Vagina (tissue), 2 donors: Measurements from ENCODE around the gene DCAF8.

Experiments used
- POLR2AphosphoS5 ChIP-seq, 2 donors: sonication (generic); formaldehyde crosslinking; IDR thresholded peaks; one replicate each; pipeline ENCODE4 v1.9.0; 2017; ENCODE audit warnings: antibody characterized with exemption in 2 of 2, mild to moderate bottlenecking in 2 of 2, low read depth in 1 of 2; ENCODE audit not compliant: insufficient read depth in 1 of 2
- TF ChIP-seq, protein P1 (sequence below), 3 experiments: fragments of 450-650 bp in 2 of 3; fragments of 200-600 bp in 1 of 3; sonication (generic) in 1 of 3; IDR thresholded peaks; one replicate each; pipeline ENCODE4 v1.5.1; 2017 to 2019; ENCODE audit warnings: antibody characterized with exemption in 3 of 3, mild to moderate bottlenecking in 2 of 3, moderate library complexity in 2 of 3

DNA sequence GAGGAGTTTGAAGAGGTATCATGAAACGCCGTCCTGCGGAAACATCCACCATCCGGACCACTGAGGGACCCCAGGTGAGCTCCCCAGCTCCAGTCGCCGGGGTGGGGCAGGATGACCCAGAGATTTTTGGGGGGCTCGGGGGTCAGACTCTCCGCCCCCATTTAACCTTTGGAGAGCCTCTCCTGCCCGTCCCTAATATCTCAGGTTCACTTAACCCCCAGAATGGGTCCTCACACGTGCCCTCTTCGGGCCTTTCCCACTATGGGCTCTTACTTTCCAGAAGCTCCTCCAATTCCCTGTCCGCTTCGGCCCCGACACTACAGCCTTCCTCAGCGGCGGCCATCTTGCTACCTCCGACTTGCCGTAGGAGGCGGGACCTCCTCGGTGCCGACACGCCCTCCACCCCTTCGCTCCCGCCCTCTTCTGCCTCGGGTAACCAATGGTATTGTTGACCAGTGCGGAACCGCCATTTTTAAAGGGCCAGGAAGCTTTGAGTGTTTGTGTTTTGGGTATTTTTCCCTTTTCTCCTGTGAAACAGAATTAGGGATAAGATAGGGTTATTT, 22.5 kb upstream of the DCAF8 start, which contains the start of gene PEX19:
- TF ChIP-seq, protein P1, sequence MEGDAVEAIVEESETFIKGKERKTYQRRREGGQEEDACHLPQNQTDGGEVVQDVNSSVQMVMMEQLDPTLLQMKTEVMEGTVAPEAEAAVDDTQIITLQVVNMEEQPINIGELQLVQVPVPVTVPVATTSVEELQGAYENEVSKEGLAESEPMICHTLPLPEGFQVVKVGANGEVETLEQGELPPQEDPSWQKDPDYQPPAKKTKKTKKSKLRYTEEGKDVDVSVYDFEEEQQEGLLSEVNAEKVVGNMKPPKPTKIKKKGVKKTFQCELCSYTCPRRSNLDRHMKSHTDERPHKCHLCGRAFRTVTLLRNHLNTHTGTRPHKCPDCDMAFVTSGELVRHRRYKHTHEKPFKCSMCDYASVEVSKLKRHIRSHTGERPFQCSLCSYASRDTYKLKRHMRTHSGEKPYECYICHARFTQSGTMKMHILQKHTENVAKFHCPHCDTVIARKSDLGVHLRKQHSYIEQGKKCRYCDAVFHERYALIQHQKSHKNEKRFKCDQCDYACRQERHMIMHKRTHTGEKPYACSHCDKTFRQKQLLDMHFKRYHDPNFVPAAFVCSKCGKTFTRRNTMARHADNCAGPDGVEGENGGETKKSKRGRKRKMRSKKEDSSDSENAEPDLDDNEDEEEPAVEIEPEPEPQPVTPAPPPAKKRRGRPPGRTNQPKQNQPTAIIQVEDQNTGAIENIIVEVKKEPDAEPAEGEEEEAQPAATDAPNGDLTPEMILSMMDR (IDR thresholded peaks at IDR 0.05): no peak
- peak; percentile 93 to 95 for TF ChIP-seq POLR2AphosphoS5 (IDR thresholded peaks at IDR 0.05; ENCODE audit: insufficient read depth in 1 of 2, low read depth in 1 of 2)
